Right hindlimb (tissue), 1 donor: ENCODE measurements around the gene KLHL25.

Experiments used
- DNase-seq: peaks from one replicate; pipeline ENCODE4 v3.0.0-alpha.2; 2018

KLHL25 gene

GRCh38 chr15:85746641-85747040 is 48.1 kb downstream of the KLHL25 start:
- DNase-seq, result no peak

- DNase-seq, result no peak
Measured at GRCh38 chr15:85745525-85746150, 49.1 kb downstream of the KLHL25 start.

- no peak for DNase-seq
Measured at GRCh38 chr15:85745023-85745422, 49.7 kb downstream of the KLHL25 start.

- DNase-seq, result peak; percentile 29
Measured at GRCh38 chr15:85744579-85744978, 50.1 kb downstream of the KLHL25 start.

GRCh38 chr15:85743392-85744055 is 51.2 kb downstream of the KLHL25 start:
- no peak for DNase-seq

- no peak for DNase-seq
Measured at GRCh38 chr15:85742186-85742821, 52.4 kb downstream of the KLHL25 start.

- DNase-seq, result no peak
Measured at GRCh38 chr15:85741662-85742061, 53.1 kb downstream of the KLHL25 start.

GRCh38 chr15:85741021-85741421 is 53.7 kb downstream of the KLHL25 start:
- DNase-seq, result no peak

- DNase-seq, result no peak
Measured at GRCh38 chr15:85737061-85737460, 57.7 kb downstream of the KLHL25 start.

- no peak for DNase-seq
Measured at GRCh38 chr15:85733416-85733815, 61.3 kb downstream of the KLHL25 start.

- peak; percentile 50 for DNase-seq
Measured at GRCh38 chr15:85730001-85730820, 64.5 kb downstream of the KLHL25 start.

GRCh38 chr15:85727068-85727467 is 67.7 kb downstream of the KLHL25 start:
- no peak for DNase-seq

GRCh38 chr15:85726454-85726853 is 68.3 kb downstream of the KLHL25 start:
- DNase-seq, result no peak

- no peak for DNase-seq
Measured at GRCh38 chr15:85725564-85725963, 69.2 kb downstream of the KLHL25 start.

- DNase-seq, result no peak
Measured at GRCh38 chr15:85725019-85725418, 69.7 kb downstream of the KLHL25 start.

- no peak for DNase-seq
Measured at GRCh38 chr15:85723960-85724945, 70.5 kb downstream of the KLHL25 start.

GRCh38 chr15:85722374-85723152 is 72.2 kb downstream of the KLHL25 start:
- no peak for DNase-seq

- no peak for DNase-seq
Measured at GRCh38 chr15:85718981-85719380, 75.7 kb downstream of the KLHL25 start.

- no peak for DNase-seq
Measured at GRCh38 chr15:85718271-85718971, 76.3 kb downstream of the KLHL25 start.

GRCh38 chr15:85717212-85717611 is 77.5 kb downstream of the KLHL25 start:
- no peak for DNase-seq

- no peak for DNase-seq
Measured at GRCh38 chr15:85716261-85716660, 78.5 kb downstream of the KLHL25 start.
